ENCODE measurements around the gene KDM2B.

Gene KDM2B

GRCh38 chr12:121525411-121525810, 55.4 kb downstream of the KDM2B start:
- no peak for DNase-seq

- peak; percentile 21 for DNase-seq
Observed at GRCh38 chr12:121524196-121524916, 56.5 kb downstream of the KDM2B start.

GRCh38 chr12:121523741-121524140, 57.1 kb downstream of the KDM2B start:
- DNase-seq: no peak

- DNase-seq: peak; percentile 39
Observed at GRCh38 chr12:121522971-121523370, 57.9 kb downstream of the KDM2B start.

GRCh38 chr12:121520586-121521086, 60.2 kb downstream of the KDM2B start:
- no peak for DNase-seq

GRCh38 chr12:121520119-121520518, 60.7 kb downstream of the KDM2B start:
- no peak for DNase-seq

- no peak for DNase-seq
Observed at GRCh38 chr12:121519227-121519626, 61.6 kb downstream of the KDM2B start.

GRCh38 chr12:121518656-121519055, 62.2 kb downstream of the KDM2B start:
- DNase-seq: no peak

- DNase-seq: no peak
Observed at GRCh38 chr12:121516437-121517011, 64.3 kb downstream of the KDM2B start.

- DNase-seq: no peak
Observed at GRCh38 chr12:121515615-121516014, 65.2 kb downstream of the KDM2B start.

GRCh38 chr12:121514184-121514742, 66.6 kb downstream of the KDM2B start:
- no peak for DNase-seq

- DNase-seq: no peak
Observed at GRCh38 chr12:121513464-121514183, 67.2 kb downstream of the KDM2B start.

- DNase-seq: no peak
Observed at GRCh38 chr12:121512561-121512960, 68.3 kb downstream of the KDM2B start.

- DNase-seq: no peak
Observed at GRCh38 chr12:121511916-121512315, 68.9 kb downstream of the KDM2B start.

- no peak for DNase-seq
Observed at GRCh38 chr12:121509339-121509738, 71.5 kb downstream of the KDM2B start.

GRCh38 chr12:121508533-121508932, 72.3 kb downstream of the KDM2B start:
- DNase-seq: no peak

GRCh38 chr12:121507984-121508383, 72.8 kb downstream of the KDM2B start:
- DNase-seq: no peak

GRCh38 chr12:121507245-121507644, 73.6 kb downstream of the KDM2B start:
- DNase-seq: no peak

GRCh38 chr12:121505513-121505912, 75.3 kb downstream of the KDM2B start:
- DNase-seq: no peak

- no peak for DNase-seq
Observed at GRCh38 chr12:121504505-121504904, 76.3 kb downstream of the KDM2B start.

- no peak for DNase-seq
Observed at GRCh38 chr12:121503395-121503794, 77.4 kb downstream of the KDM2B start.

- no peak for DNase-seq
Observed at GRCh38 chr12:121501946-121502345, 78.9 kb downstream of the KDM2B start.

GRCh38 chr12:121499929-121500793, 80.7 kb downstream of the KDM2B start:
- DNase-seq: no peak
